ENCODE results near the gene SLC38A8.

GRCh38 chr16:84018710-84019109 lies 23.9 kb downstream of the SLC38A8 start:
- TF ChIP-seq REST (IDR thresholded peaks at IDR 0.05; ENCODE audit: low read depth) (no peak), EP300 (IDR thresholded peaks at IDR 0.05; ENCODE audit: borderline replicate concordance) (no peak), RAD21 (IDR thresholded peaks at IDR 0.05; ENCODE audit: low read depth) (no peak), CEBPB (IDR thresholded peaks at IDR 0.05) (no peak), MAX (IDR thresholded peaks at IDR 0.05) (no peak), TAF1 (IDR thresholded peaks at IDR 0.05; ENCODE audit: low read depth) (no peak), TCF12 (IDR thresholded peaks at IDR 0.05; ENCODE audit: low read depth) (no peak), USF1 (IDR thresholded peaks at IDR 0.05) (no peak), EGR1 (IDR thresholded peaks at IDR 0.05) (no peak), NFIC (IDR thresholded peaks at IDR 0.05) (no peak), TEAD4 (IDR thresholded peaks at IDR 0.05) (no peak), FOXM1 (IDR thresholded peaks at IDR 0.05; ENCODE audit: borderline replicate concordance, low read depth) (no peak), YY1 (IDR thresholded peaks at IDR 0.05; ENCODE audit: low read depth) (no peak), CREB1 (IDR thresholded peaks at IDR 0.05; ENCODE audit: low read depth) (no peak)
